ENCODE results near the gene TRPM4. TPM values are rescaled to one million over a fixed set of nuclear protein-coding genes. Genes with fewer than 3 reads are reported as not detected.

TRPM4 gene
- total and polyA plus RNA-seq, 2 of the 8 experiments (the other 6 are each of a cell fraction or from before 2014, with no cell fraction given), result 11.3 to 13.3 TPM

DNA sequence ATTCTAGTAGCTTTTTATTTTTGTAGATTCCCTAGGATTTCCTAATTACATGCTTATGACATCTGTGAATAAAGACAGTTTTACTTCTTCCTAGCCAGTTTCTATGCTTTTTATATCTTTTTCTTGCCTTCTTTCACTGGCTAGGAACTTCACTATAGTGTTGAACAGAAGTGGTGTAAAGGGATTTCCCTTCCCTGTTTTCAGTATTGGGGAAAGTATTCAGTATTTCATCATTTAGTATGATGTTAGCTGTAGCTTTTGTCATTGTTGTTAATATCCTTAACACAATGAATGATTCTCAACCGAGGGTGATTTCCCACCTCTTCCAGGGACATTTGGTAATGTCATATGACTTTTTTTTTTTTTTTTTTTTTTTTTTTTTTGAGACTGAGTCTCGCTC, 90.1 kb downstream of the TRPM4 start:
- no peak overlapping the region for H3K56ac ChIP-seq (replicated peaks; ENCODE audit: insufficient read length, low read depth, low read length)
- FAIRE-seq, result no peak
- no peak overlapping the region for H3K23ac ChIP-seq (ENCODE audit: insufficient read length)
- ChIA-PET CTCF (ENCODE audit: partially characterized antibody) (interaction anchor here (0.6 to 2.9 kb wide), 3 partner anchors 22 to 54 kb away, joined by 4 to 19 read pairs (median 8); no protein-coding TSS in a partner anchor), POLR2A (ENCODE audit: partially characterized antibody) (no interaction called here)
- no peak overlapping the region for H3K18ac ChIP-seq (ENCODE audit: extremely low read depth, low read length)
- peaks cover 0 to 3% (median 1%) of the 10 kb centered on the region in 4 experiments; a peak in 2 of 7 replicates for H3K4me1 ChIP-seq (replicated peaks in 1 of 4; ENCODE audit: control insufficient read depth in 3 of 4, insufficient read depth in 4 of 4, low read length in 3 of 4)
- DNase-seq (ENCODE audit: low read depth in 1 of 2, low spot score in 2 of 2), result no peak
- no peaks in the 10 kb centered on the region for H3K79me1 ChIP-seq (ENCODE audit: low read depth, low read length)
- no peak overlapping the region for H2AK5ac ChIP-seq (ENCODE audit: low read depth, low read length)
- no peaks in the 10 kb centered on the region for H3K36me3 ChIP-seq (ENCODE audit: control insufficient read depth in 2 of 4, insufficient read depth in 4 of 4, low read length in 3 of 4)
- WGBS, 2 experiments (ENCODE audit: extremely low coverage in 1 of 2, insufficient coverage in 1 of 2, insufficient read length in 1 of 2, insufficient replicate concordance in 2 of 2, low coverage in 1 of 2, low lambda C conversion rate in 2 of 2, missing lambda C conversion rate in 1 of 2), result 100% methylated on average over 1 of the region's 2 CpGs; no CpG with 5 or more reads in 1 of the 2 experiments
- no peak overlapping the region for H3K14ac ChIP-seq (ENCODE audit: insufficient read length)
- H3K27me3 ChIP-seq (replicated peaks in 1 of 4; ENCODE audit: control insufficient read depth in 3 of 4, extremely low read depth in 1 of 4, insufficient read depth in 3 of 4, low read length in 3 of 4), result no peaks in the 10 kb centered on the region
- H2BK120ac ChIP-seq (replicated peaks; ENCODE audit: low read depth, low read length), result no peak overlapping the region
- TF ChIP-seq KDM5A (IDR thresholded peaks at IDR 0.05; ENCODE audit: low read length), result no peak
- no peak overlapping the region for H4K91ac ChIP-seq (replicated peaks; ENCODE audit: insufficient read length, low read length)
- no peak overlapping the region for H3K27ac ChIP-seq (ENCODE audit: low read depth, low read length)
- H2BK15ac ChIP-seq (ENCODE audit: low read length), result no peak overlapping the region
- H2BK5ac ChIP-seq (ENCODE audit: low read depth, low read length), result no peak overlapping the region
- no peak overlapping the region for H3K9ac ChIP-seq (replicated peaks in 1 of 4; ENCODE audit: extremely low read depth in 1 of 4, low read depth in 3 of 4, low read length in 3 of 4)
- no peak overlapping the region for H3K4ac ChIP-seq (replicated peaks; ENCODE audit: insufficient read length, low read depth, low read length)
- no peaks in the 10 kb centered on the region for H4K20me1 ChIP-seq (replicated peaks in 1 of 2; ENCODE audit: control insufficient read depth in 1 of 2, insufficient read depth in 2 of 2, low read length in 2 of 2)
- H3K23me2 ChIP-seq (ENCODE audit: low read depth, low read length), result no peaks in the 10 kb centered on the region
- H4K5ac ChIP-seq (ENCODE audit: insufficient read length, low read depth, low read length), result no peak overlapping the region
- no peak overlapping the region for H2AFZ ChIP-seq (ENCODE audit: low read length)
- no peak overlapping the region for H4K8ac ChIP-seq (ENCODE audit: extremely low read depth, insufficient read depth, low read length)
- no peak overlapping the region for H3K4me3 ChIP-seq (ENCODE audit: extremely low read depth in 1 of 4, insufficient read depth in 2 of 4, low read depth in 3 of 4, low read length in 4 of 4)
- H2BK12ac ChIP-seq (ENCODE audit: low read depth, low read length), result no peak overlapping the region
- no peak overlapping the region for H3K4me2 ChIP-seq (ENCODE audit: insufficient read depth in 1 of 2, low read depth in 2 of 2, low read length in 2 of 2)
- H3K9me3 ChIP-seq (ENCODE audit: insufficient read depth in 2 of 2, low read depth in 1 of 2, low read length in 1 of 2), result no peaks in the 10 kb centered on the region
- no peak overlapping the region for H2BK20ac ChIP-seq (ENCODE audit: low read length)
- no peaks in the 10 kb centered on the region for H3K79me2 ChIP-seq (ENCODE audit: control insufficient read depth in 1 of 2, insufficient read depth in 2 of 2, low read length in 2 of 2)
